ENCODE data around the gene ZNF280D. TPM values are rescaled to one million over a fixed set of nuclear protein-coding genes. Genes with fewer than 3 reads are reported as not detected.
"Not testable (repeated sequence)": the region's sequence is repeated elsewhere in the genome, so short reads cannot be mapped to it uniquely, and the experiment has no call there.

ZNF280D gene, protein sequence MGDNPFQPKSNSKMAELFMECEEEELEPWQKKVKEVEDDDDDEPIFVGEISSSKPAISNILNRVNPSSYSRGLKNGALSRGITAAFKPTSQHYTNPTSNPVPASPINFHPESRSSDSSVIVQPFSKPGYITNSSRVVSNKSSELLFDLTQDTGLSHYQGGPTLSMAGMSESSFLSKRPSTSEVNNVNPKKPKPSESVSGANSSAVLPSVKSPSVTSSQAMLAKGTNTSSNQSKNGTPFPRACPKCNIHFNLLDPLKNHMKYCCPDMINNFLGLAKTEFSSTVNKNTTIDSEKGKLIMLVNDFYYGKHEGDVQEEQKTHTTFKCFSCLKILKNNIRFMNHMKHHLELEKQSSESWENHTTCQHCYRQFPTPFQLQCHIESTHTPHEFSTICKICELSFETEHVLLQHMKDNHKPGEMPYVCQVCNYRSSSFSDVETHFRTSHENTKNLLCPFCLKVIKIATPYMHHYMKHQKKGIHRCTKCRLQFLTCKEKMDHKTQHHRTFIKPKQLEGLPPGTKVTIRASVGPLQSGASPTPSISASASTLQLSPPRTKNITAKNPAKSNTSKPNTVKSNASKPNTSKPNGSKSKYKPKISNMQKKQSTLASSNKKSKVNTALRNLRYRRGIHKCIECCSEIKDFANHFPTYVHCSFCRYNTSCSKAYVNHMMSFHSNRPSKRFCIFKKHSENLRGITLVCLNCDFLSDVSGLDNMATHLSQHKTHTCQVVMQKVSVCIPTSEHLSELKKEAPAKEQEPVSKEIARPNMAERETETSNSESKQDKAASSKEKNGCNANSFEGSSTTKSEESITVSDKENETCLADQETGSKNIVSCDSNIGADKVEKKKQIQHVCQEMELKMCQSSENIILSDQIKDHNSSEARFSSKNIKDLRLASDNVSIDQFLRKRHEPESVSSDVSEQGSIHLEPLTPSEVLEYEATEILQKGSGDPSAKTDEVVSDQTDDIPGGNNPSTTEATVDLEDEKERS
- total RNA-seq (2014; rRNA removed): 26.2 and 53.5 TPM in 2 replicates
- polyA plus RNA-seq (2012): 4.7 TPM

DNA sequence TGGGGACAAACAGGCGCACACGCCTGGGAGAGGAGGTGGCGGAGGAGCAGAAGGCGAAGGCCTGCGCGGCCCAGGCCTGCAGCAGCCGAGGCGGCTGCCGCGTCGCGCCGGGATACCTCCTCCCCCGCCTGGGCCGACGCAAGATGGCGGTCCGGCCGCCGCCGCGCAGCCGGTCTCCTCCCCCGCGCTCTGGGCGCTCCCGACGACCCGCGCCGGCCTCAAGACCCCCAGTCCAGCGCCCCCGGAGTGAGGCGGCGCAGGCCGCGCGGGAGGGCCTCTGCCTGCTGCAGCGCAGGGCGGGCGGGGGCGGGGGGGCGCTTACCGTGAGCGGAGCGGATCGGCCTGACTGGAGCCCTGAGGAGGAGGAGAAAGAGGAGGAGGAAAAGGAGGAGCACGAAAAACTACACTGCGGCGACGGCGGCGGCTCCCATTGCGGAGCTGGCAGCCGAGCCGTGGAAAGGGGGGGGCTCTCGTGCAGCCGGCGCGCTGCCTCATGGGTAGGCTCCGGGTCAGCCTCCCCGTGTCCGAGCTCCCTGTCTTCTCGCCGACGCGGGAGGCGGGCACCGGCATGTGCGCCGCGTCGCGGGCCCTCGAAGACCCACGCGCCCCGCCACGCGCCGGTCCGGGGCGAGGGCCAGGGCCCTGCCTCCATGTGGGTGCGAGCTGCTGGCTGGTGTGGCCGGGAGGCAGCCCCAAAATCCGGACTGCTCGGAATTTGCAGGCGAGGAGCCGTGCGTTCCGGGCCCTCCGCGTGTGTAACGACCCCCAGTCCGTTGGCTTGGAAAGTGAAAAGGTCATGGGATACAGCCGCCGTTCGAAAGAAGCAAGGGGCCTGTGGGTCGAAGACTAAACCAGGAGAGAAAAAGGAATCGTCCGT, at the start of gene ZNF280D:
ZNF280D (minus strand) TSS at position 374 of the 877 bp plus-strand sequence. CDS start 26,400 bp downstream, outside the sequence.
- DNase-seq (ENCODE audit: low read depth): peak; percentile 89

DNA sequence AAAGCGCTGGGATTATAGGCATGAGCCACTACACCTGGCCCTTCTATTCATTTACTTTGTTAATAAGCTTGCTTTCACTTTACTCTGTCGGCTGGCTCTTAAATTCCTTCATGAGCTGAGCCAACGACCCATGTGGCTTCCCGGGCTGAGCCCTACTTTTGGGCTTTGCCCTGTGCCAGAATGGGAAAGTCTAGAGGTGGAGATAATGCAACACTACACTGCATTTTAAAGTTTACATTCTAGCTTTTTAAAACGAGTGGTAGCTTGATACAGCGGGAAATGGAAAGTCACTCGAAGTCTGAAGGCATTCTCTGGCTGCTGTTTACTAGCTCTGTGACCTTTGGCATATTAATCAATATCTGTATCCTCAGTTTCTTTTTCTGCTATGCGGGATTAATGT, 49.0 kb upstream of the ZNF280D start:
- DNase-seq (ENCODE audit: low read depth): no peak

DNA sequence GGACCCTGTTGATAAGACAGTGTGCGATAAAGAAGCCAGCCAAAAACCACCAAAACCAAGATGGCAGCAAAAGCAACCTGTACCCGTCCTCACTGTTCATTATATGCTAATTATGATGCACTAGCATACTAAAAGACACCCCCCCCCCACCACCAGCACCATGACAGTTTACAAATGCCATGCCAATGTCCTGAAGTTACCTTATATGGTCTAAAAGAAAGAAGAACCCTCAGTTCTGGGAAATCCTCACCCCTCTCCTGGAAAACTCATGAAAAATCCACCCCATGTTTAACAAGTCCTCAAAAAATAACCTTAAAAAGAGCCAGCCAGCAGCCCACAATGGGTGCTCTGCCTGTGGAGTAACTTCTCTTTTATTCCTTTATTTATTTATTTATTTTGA, 48.4 kb upstream of the ZNF280D start:
- no peak for DNase-seq (ENCODE audit: low read depth)

- not testable (repeated sequence) for DNase-seq (ENCODE audit: low read depth)
Observed at GRCh38 chr15:56780102-56780725, 46.9 kb upstream of the ZNF280D start.

- DNase-seq (ENCODE audit: low read depth): not testable (repeated sequence)
Observed at GRCh38 chr15:56779449-56779848, 46.1 kb upstream of the ZNF280D start.

GRCh38 chr15:56778761-56779160, 45.5 kb upstream of the ZNF280D start:
- peak; percentile 81 for DNase-seq (ENCODE audit: low read depth)

DNA sequence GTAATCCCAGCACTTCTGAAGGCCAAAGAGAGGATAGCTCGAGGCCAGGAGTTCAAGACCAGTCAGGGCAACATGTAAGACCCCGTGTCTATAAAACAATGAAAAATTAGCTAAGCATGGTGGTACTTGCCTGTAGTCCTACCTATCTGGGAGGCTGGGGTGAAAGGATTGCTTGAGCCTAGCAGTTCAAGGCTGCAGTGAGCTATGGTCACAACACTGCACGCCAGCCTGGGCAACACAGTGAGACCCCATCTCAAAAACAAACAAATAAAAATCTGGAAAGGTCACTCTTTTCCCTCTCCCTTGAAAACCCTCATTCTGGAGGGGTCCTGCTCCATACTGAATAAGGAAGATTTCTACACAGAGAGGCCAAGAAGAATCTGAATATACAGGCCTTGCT, 43.5 kb upstream of the ZNF280D start:
- no peak for DNase-seq (ENCODE audit: low read depth)

DNA sequence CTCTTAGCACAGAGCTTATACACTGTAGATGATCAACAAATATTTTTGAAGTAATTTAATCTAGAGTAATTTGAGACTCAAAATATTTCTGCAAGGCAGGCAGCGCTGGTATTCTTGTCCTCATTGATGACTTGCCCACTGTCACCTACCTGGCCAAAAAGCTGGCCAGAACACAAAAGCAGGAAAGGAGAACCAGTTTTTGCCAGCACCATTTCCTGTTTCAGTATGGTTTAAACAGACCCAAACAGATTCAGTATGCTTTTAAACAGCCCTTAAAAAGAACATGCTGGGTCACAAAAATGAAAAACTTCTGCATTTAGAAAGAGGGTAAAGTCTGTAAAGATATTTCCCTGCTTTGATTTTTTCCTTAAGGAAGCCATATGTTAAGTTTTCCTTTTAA, 42.3 kb upstream of the ZNF280D start:
- DNase-seq (ENCODE audit: low read depth): no peak

DNA sequence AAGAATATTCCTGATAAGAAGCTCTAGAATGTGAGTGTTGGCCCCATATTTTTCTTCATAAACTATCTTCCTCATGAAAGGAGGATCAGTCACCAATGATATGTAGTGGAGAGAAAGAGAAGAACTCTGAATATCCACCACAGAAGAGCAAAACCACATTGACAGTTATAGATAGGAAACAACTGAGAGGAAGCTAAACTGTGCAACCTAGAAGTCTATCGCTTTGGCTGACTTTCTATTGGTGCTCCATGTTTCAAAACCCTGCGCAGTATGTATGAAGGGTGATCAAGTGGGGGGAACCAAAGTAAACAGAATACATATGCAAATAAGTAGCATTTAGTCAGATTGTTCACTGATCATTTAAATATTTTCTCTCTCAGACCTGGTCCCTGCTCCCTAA, 41.0 kb upstream of the ZNF280D start:
- DNase-seq (ENCODE audit: low read depth): no peak

DNA sequence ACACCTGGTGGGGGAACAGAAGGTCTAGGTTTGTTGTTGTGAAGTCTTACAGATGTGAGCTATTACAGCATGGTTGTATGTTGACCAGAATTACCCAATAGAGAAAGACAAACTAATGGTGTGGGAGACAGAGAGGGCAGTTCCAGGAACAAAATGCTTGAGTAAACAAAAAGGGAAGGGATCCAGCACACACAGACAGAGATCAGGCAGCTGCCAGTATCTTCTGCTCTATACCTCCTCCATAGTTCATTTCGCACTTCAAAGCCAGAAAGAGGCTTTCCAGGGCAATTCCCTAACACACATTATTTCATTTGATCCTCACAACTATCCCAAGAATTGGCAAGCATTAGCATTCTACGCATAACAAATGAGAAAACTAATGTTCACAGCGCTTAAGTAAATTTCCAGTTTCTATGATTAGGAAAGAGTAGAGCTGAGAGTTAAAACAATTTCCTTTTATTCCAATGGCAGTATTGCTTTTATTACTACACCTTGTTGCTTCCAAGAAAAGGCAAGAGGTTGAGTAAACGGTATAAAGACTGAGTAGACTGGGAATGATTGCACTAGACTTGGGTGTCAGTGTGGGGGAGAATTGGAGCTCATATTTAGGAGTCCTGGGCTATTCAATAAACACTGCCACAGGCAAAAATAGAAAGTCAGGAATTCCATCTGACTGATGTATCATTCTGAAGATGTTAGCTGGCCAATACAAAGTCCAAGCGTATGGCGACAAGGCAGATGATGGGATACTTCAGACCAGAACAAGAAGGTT, 39.7 kb upstream of the ZNF280D start:
- peak; percentile 47 for DNase-seq (ENCODE audit: low read depth)

DNA sequence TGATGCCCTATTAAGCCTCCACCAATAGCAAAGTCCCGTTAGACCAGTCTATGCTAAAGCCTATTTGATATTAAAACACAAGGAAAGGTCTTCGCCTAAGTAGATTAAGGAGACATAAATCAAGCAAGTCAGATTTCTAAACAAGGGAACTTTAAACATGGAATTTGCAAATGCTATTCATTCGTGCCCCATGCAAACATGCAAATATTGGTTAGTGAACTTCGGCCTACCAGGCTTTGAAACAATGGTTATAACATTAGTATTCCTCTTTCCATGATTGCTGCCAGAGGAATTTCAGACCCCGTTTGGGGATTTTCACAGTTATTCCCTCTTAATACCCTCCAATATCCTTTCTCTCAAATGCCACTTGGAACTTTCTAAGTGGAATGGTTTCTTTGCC, 36.9 kb upstream of the ZNF280D start:
- no peak for DNase-seq (ENCODE audit: low read depth)

DNA sequence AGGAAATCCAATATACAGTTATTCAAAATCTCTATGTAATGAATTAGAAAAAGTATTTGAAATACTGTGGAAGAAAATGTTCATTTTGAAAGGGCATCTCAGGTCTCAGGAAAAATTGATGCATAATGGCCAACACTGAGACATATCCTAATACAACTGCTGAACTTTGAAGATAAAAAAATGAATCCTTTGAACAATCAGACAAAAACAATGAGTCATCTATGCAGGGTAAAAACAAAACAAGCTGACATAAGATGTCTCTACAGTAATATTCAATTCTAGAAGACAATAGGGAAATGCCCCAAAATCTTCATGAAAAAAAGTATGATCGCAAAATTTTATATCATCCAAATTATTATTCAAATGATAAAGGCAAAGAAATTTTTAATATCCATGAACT, 34.0 kb upstream of the ZNF280D start:
- DNase-seq (ENCODE audit: low read depth): peak; percentile 59

DNA sequence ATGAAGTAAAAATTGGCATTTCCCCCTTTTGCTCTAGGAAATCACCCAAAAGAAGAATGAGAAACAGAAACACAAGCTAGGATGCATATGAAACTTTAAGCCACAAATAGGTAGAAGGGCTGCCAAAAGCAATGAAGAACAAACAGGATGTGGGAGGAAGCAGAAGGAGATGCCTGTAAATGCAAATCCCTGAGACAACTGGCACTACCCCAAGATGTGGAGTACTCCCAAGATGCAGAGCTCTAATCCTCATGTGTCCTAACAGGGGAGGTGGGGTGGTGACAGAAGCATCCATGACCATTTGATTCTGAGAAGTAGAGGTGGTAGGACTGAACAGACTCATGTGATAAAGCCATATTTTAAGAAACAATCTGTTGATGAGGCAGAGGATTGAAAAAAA, 31.9 kb upstream of the ZNF280D start:
- peak; percentile 80 for DNase-seq (ENCODE audit: low read depth)

DNA sequence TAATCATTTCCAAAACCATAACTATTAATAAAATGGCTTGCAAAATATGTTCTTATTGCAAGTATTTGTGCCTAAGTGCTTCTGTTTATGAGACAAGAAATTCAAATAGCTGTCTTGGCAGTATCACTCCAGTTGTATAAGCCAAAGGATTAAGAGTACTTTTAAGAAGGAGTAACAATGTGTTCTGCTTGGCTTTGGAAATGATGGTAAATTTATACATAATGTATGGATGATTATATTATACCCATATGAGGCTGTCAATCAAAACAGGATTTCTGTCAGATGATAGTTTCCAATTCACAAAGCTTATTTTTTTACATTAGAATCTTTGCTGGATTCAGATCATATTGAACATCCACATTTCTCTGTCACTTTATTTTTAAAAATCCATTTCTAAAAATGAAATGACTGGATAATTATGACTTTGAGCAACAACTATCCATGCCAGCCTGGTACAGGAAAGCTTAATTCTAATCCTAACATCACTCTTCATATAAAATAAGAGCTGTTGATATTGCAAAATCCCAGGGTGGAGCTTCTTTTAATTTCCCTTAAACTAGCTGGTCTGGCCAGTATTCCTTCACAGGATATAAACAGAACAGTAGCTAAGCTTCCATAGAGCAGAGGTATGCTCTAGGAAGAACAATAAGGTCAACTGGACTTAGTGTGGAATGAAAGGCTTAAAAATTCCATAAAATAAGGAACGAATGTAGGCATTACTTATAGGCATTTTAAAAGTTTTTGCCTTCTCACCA, 30.0 kb upstream of the ZNF280D start:
- no peak for DNase-seq (ENCODE audit: low read depth)

DNA sequence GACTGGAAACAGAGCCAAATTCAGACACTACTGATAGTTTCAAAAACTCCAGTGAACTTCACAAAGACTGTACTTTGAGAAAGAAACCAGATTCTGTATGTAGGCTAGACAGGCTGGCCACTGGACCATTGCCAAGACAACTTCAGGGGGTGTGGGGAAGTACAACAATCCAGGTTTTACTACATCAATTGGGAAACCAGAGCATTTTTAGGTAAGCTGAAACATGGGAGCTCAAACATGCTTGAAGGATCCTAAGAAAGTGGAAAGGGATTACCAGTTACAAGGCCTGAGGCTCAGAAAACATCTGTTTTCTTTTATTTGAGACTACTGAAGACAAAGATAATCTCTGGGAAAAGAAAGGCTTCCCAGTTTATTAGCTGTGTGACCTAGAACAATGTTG, 26.9 kb upstream of the ZNF280D start:
- peak; percentile 37 for DNase-seq (ENCODE audit: low read depth)

DNA sequence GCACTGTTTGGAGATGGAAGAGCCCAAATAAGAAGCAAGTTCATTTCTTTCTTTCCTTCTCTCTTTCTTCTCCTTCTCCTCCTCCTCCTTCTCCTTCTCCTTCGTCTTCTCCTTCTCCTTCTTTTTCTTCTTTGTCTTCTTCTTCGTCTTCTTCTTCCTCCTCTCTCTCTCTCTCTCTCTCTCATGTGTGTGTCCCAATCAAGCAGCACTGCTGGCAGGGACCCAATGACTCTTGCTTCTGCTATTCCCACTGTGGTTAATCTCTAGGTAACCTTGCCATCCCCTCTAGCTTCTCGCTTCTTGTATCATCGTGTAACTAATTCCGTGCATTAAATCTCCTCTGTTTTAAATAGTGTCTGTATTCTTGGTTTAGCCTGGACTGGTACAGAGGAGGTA, 26.1 kb upstream of the ZNF280D start:
- peak; percentile 96 for DNase-seq (ENCODE audit: low read depth)

GRCh38 chr15:56758770-56759449, 25.6 kb upstream of the ZNF280D start:
- DNase-seq (ENCODE audit: low read depth): peak; percentile 87

- DNase-seq (ENCODE audit: low read depth): no peak
Observed at GRCh38 chr15:56757875-56758274, 24.6 kb upstream of the ZNF280D start.
